ENCODE results near the gene STRA8. TPM values are rescaled to one million over a fixed set of nuclear protein-coding genes. Genes with fewer than 3 reads are reported as not detected.

Gene STRA8
- total RNA-seq, 1 donor from 2014 or later: not detected

GRCh38 chr7:135290594-135290993 lies 57.0 kb downstream of the STRA8 start:
- no peaks in the 10 kb centered on the region for H3K9me3 ChIP-seq
- peak in 1 of 2 donors; percentile 61 for DNase-seq (ENCODE audit: extremely low spot score in 2 of 2)

GRCh38 chr7:135291809-135292253 lies 58.2 kb downstream of the STRA8 start:
- no peaks in the 10 kb centered on the region for H3K4me1 ChIP-seq
- TF ChIP-seq POLR2AphosphoS5 (IDR thresholded peaks at IDR 0.05; ENCODE audit: insufficient read depth in 1 of 2, low read depth in 1 of 2): peak in 1 of 2 donors; percentile 63
- no peak for TF ChIP-seq POLR2A (IDR thresholded peaks at IDR 0.05)
- TF ChIP-seq CTCF (IDR thresholded peaks at IDR 0.05): no peak
- no peaks in the 10 kb centered on the region for H3K9me3 ChIP-seq
- no peaks in the 10 kb centered on the region for H3K36me3 ChIP-seq
- peak in 1 of 2 donors; percentile 67 for DNase-seq (ENCODE audit: extremely low spot score in 2 of 2)
- no peak overlapping the region for H3K27ac ChIP-seq
- intact Hi-C loops (cut with DNase I): no loop called here
- H3K27me3 ChIP-seq: no peaks in the 10 kb centered on the region
- H3K4me3 ChIP-seq: no peak overlapping the region

More at GRCh38 chr7:135290594-135290993, 57.0 kb downstream of the STRA8 start:
- intact Hi-C loops (cut with DNase I): no loop called here
- Histone ChIP-seq H3K36me3 (no peaks in the 10 kb centered on the region), H3K27me3 (no peaks in the 10 kb centered on the region), H3K4me1 (no peaks in the 10 kb centered on the region), H3K4me3 (no peak overlapping the region), H3K27ac (no peak overlapping the region)
- no peak for TF ChIP-seq CTCF (IDR thresholded peaks at IDR 0.05)
- TF ChIP-seq POLR2AphosphoS5 (IDR thresholded peaks at IDR 0.05; ENCODE audit: insufficient read depth in 1 of 2, low read depth in 1 of 2): no peak
- no peak for TF ChIP-seq POLR2A (IDR thresholded peaks at IDR 0.05)

- intact Hi-C loops (cut with DNase I): no loop called here
- Histone ChIP-seq H3K27ac (no peak overlapping the region), H3K9me3 (no peaks in the 10 kb centered on the region), H3K27me3 (no peaks in the 10 kb centered on the region), H3K4me1 (no peaks in the 10 kb centered on the region), H3K4me3 (no peak overlapping the region), H3K36me3 (no peaks in the 10 kb centered on the region)
- no peak for DNase-seq (ENCODE audit: extremely low spot score in 2 of 2)
- TF ChIP-seq POLR2A (IDR thresholded peaks at IDR 0.05) (no peak), POLR2AphosphoS5 (IDR thresholded peaks at IDR 0.05; ENCODE audit: insufficient read depth in 1 of 2, low read depth in 1 of 2) (no peak), CTCF (IDR thresholded peaks at IDR 0.05) (no peak)
Observed at GRCh38 chr7:135299235-135299634, 65.6 kb downstream of the STRA8 start.

- H3K27me3 ChIP-seq: no peaks in the 10 kb centered on the region
- no peak for TF ChIP-seq CTCF (IDR thresholded peaks at IDR 0.05)
- TF ChIP-seq POLR2AphosphoS5 (IDR thresholded peaks at IDR 0.05; ENCODE audit: insufficient read depth in 1 of 2, low read depth in 1 of 2): no peak
- TF ChIP-seq POLR2A (IDR thresholded peaks at IDR 0.05): no peak
- H3K4me3 ChIP-seq: no peak overlapping the region
- no peak overlapping the region for H3K27ac ChIP-seq
- no peaks in the 10 kb centered on the region for H3K4me1 ChIP-seq
- no peaks in the 10 kb centered on the region for H3K36me3 ChIP-seq
- no peaks in the 10 kb centered on the region for H3K9me3 ChIP-seq
- intact Hi-C loops (cut with DNase I): no loop called here
- DNase-seq (ENCODE audit: extremely low spot score in 2 of 2): peak in 1 of 2 donors; percentile 64
Observed at GRCh38 chr7:135300913-135301765, 67.5 kb downstream of the STRA8 start.

Small RNA genes lying within 50 kb of the gene (microRNA-seq; reads per million reads assigned to microRNA genes)
- gene MIR6509 (ENCODE audit: borderline number of aligned reads, borderline replicate concordance): not detected

Small RNA genes lying within 50 kb of the gene (small RNA-seq; reads per million reads assigned to genes)
- not detected for gene MIR6509

Other genes with a start within 250 kb of the STRA8 start
- 4.9 TPM for gene AGBL3, start 247.3 kb upstream of the STRA8 start, total RNA-seq
- gene TMEM140, start 85.8 kb upstream of the STRA8 start, total RNA-seq: 20.4 TPM
- gene CYREN, start 63.1 kb upstream of the STRA8 start, total RNA-seq: 33.4 TPM
- 31.2 TPM for gene WDR91, start 22.3 kb upstream of the STRA8 start, total RNA-seq

Measured in vagina (tissue), 2 donors.